Calu3 (cell line): ENCODE data around the gene CDC45. TPM values are rescaled to one million over a fixed set of nuclear protein-coding genes. Genes with fewer than 3 reads are reported as not detected.
A peak's percentile ranks its signal among the peaks of the same experiment; 100 is the strongest.
"Not testable (repeated sequence)": the region's sequence is repeated elsewhere in the genome, so short reads cannot be mapped to it uniquely, and the experiment has no call there.

Experiments
- BruUV-seq: library from RNA; stranded (reverse); fragments of 400-500 nt; replicated peaks from 2 replicates; lab custom pipeline; 2021; lab: Mats Ljungman, UMichigan
- CTCF ChIA-PET: fragments of 300-600 bp; sonication (Branson Sonifier 250); formaldehyde crosslinking; loops from one replicate; lab custom pipeline; 2022; ENCODE audit warnings: antibody characterized with exemption; lab: Charles Lee
- DNase-seq: peaks from one replicate; pipeline ENCODE4 v3.0.0; 2022
- H3K27ac Mint-ChIP-seq: one replicate; pipeline ENCODE4 v1.8.0; 2022; ENCODE audit warnings: mixed read lengths; ENCODE audit not compliant: unreplicated experiment
- H3K27me3 Mint-ChIP-seq: one replicate; pipeline ENCODE4 v1.8.0; 2022; ENCODE audit warnings: mixed read lengths; ENCODE audit not compliant: unreplicated experiment
- H3K36me3 Mint-ChIP-seq: one replicate; pipeline ENCODE4 v1.8.0; 2022; ENCODE audit warnings: mild to moderate bottlenecking, moderate library complexity, mixed read lengths; ENCODE audit not compliant: insufficient read depth, unreplicated experiment
- H3K4me1 Mint-ChIP-seq: one replicate; pipeline ENCODE4 v1.8.0; 2022; ENCODE audit warnings: mild to moderate bottlenecking, low read depth, mixed read lengths; ENCODE audit not compliant: unreplicated experiment
- H3K4me3 Mint-ChIP-seq: one replicate; pipeline ENCODE4 v1.8.0; 2022; ENCODE audit warnings: mild to moderate bottlenecking, low read depth, moderate library complexity, mixed read lengths; ENCODE audit not compliant: unreplicated experiment
- H3K9me3 Mint-ChIP-seq: one replicate; pipeline ENCODE4 v1.8.0; 2022; ENCODE audit warnings: low read depth, mixed read lengths; ENCODE audit not compliant: unreplicated experiment
- CTCF ChIP-seq: fragments of 200-600 bp; IDR thresholded peaks from one replicate; pipeline ENCODE4 v1.8.0; 2022; ENCODE audit warnings: antibody characterized with exemption; ENCODE audit not compliant: unreplicated experiment
- intact Hi-C: fragments of 100-400 bp; cut with micrococcal nuclease; formaldehyde crosslinking; loops from one replicate; pipeline ENCODE4 v1.10.0; 2022; ENCODE audit not compliant: unreplicated experiment
- total RNA-seq: library from RNA; stranded (reverse); gene quantifications from 2 replicates; pipeline ENCODE4 v1.2.3, GENCODE V29; 2022

Gene CDC45
- total RNA-seq, 1 experiment from 2014 or later, result 45.0 TPM

GRCh38 chr22:19431649-19432132 lies 48.0 kb upstream of the CDC45 start, which contains the start of gene HIRA:
HIRA (minus strand) TSS chr22:19431733; CDS start chr22:19431476, 257 bp downstream.
- H3K9me3 Mint-ChIP-seq, result no peaks in the 10 kb centered on the region
- no peak for TF ChIP-seq CTCF
- intact Hi-C loops, result no loop called here
- peak; percentile 90 for DNase-seq
- CTCF ChIA-PET, result no interaction called here
- peak within 1 kb of the TSS; percentile 90 for H3K27ac Mint-ChIP-seq
- H3K4me3 Mint-ChIP-seq, result peak within 1 kb of the TSS; percentile 93
- no peaks in the 10 kb centered on the region for H3K27me3 Mint-ChIP-seq
- no TSS peak for BruUV-seq
- H3K36me3 Mint-ChIP-seq, result peaks cover 59% of the 10 kb centered on the region
- peaks cover 22% of the 10 kb centered on the region for H3K4me1 Mint-ChIP-seq

- BruUV-seq, result no TSS peak
- peak; percentile 96 for DNase-seq
- intact Hi-C loops, result no loop called here
- Mint-ChIP-seq H3K27me3 (no peaks in the 10 kb centered on the region), H3K9me3 (no peaks in the 10 kb centered on the region), H3K4me1 (peaks cover 16% of the 10 kb centered on the region), H3K4me3 (peak within 1 kb of the TSS; percentile 93), H3K27ac (peak within 1 kb of the TSS; percentile 90), H3K36me3 (peaks cover 55% of the 10 kb centered on the region)
- TF ChIP-seq CTCF, result no peak
- CTCF ChIA-PET, result no interaction called here
Observed at GRCh38 chr22:19432133-19432851, 47.4 kb upstream of the CDC45 start, which contains the start of gene MRPL40. MRPL40 (plus strand) TSS chr22:19432545; CDS start chr22:19432555, 10 bp downstream.

GRCh38 chr22:19434401-19434800 lies 45.3 kb upstream of the CDC45 start:
- H3K27ac Mint-ChIP-seq, result no peak overlapping the region
- no peak for TF ChIP-seq CTCF
- H3K4me1 Mint-ChIP-seq, result peaks cover 13% of the 10 kb centered on the region
- peak overlapping the region; percentile 14 for H3K4me3 Mint-ChIP-seq
- H3K27me3 Mint-ChIP-seq, result no peaks in the 10 kb centered on the region
- BruUV-seq, result no TSS peak
- CTCF ChIA-PET, result no interaction called here
- H3K36me3 Mint-ChIP-seq, result peaks cover 58% of the 10 kb centered on the region
- DNase-seq, result no peak
- intact Hi-C loops, result no loop called here
- H3K9me3 Mint-ChIP-seq, result no peaks in the 10 kb centered on the region

- Mint-ChIP-seq H3K4me1 (peaks cover 7% of the 10 kb centered on the region), H3K9me3 (no peaks in the 10 kb centered on the region), H3K36me3 (peaks cover 58% of the 10 kb centered on the region), H3K4me3 (no peak overlapping the region), H3K27ac (no peak overlapping the region), H3K27me3 (no peaks in the 10 kb centered on the region)
- CTCF ChIA-PET, result no interaction called here
- BruUV-seq, result no TSS peak
- no peak for TF ChIP-seq CTCF
- intact Hi-C loops, result no loop called here
- DNase-seq, result no peak
Observed at GRCh38 chr22:19434829-19435580, 44.7 kb upstream of the CDC45 start.

GRCh38 chr22:19436444-19437161 lies 43.1 kb upstream of the CDC45 start:
- H3K9me3 Mint-ChIP-seq, BruUV-seq, H3K27ac Mint-ChIP-seq, DNase-seq, H3K4me1 Mint-ChIP-seq, H3K4me3 Mint-ChIP-seq, intact Hi-C loops, CTCF ChIA-PET, H3K27me3 Mint-ChIP-seq: not testable (repeated sequence)
- peaks cover 42% of the 10 kb centered on the region for H3K36me3 Mint-ChIP-seq
